Astrocyte (in vitro differentiated cells and primary cell): ENCODE data around the gene ZNF771. TPM values are rescaled to one million over a fixed set of nuclear protein-coding genes. Genes with fewer than 3 reads are reported as not detected.

Experiments
- DNase-seq: peaks from one replicate; pipeline ENCODE4 v3.0.0-alpha.2; 2010; ENCODE audit warnings: low read depth
- FAIRE-seq: peaks from 2 replicates; lab custom pipeline; 2011; peaks lifted over from hg19 to GRCh38; lab: Jason Lieb, UNC
- H2AFZ ChIP-seq: 2 replicates; pipeline ENCODE4 v1.6.0; 2012; ENCODE audit warnings: low read depth, low read length, inconsistent platforms
- H3K27ac ChIP-seq: 2 replicates; pipeline ENCODE4 v1.5.1; 2011; ENCODE audit warnings: low read depth, low read length, inconsistent platforms
- H3K27me3 ChIP-seq: 2 replicates; pipeline ENCODE4 v1.6.0; 2011; ENCODE audit warnings: low read length, inconsistent platforms; ENCODE audit not compliant: insufficient read depth
- H3K36me3 ChIP-seq: 2 replicates; pipeline ENCODE4 v1.5.1; 2011; ENCODE audit warnings: low read length, inconsistent platforms; ENCODE audit not compliant: insufficient read depth
- H3K4me1 ChIP-seq: 2 replicates; pipeline ENCODE4 v1.5.1; 2011; ENCODE audit warnings: low read length, inconsistent platforms; ENCODE audit not compliant: insufficient read depth
- H3K4me2 ChIP-seq: 2 replicates; pipeline ENCODE4 v1.6.0; 2012; ENCODE audit warnings: low read length, inconsistent platforms
- H3K4me3 ChIP-seq: 2 replicates; pipeline ENCODE4 v1.5.1; 2011; ENCODE audit warnings: low read depth, mild to moderate bottlenecking, low read length, inconsistent platforms; ENCODE audit not compliant: insufficient read depth
- H3K79me2 ChIP-seq: 2 replicates; pipeline ENCODE4 v1.6.0; 2012; ENCODE audit warnings: mild to moderate bottlenecking, low read length, inconsistent platforms; ENCODE audit not compliant: insufficient read depth
- H3K9ac ChIP-seq: 2 replicates; pipeline ENCODE4 v1.6.0; 2012; ENCODE audit warnings: mild to moderate bottlenecking, low read length, inconsistent platforms
- H3K9me3 ChIP-seq: 2 replicates; pipeline ENCODE4 v1.5.1; 2012; ENCODE audit warnings: low read depth, mild to moderate bottlenecking, low read length, inconsistent platforms; ENCODE audit not compliant: insufficient read depth
- H4K20me1 ChIP-seq: 2 replicates; pipeline ENCODE4 v1.6.0; 2012; ENCODE audit warnings: low read length, inconsistent platforms; ENCODE audit not compliant: insufficient read depth
- H3K27ac Mint-ChIP-seq: one replicate; pipeline ENCODE4 v1.8.0; 2021; ENCODE audit warnings: mild to moderate bottlenecking, mixed read lengths; ENCODE audit not compliant: unreplicated experiment
- H3K27me3 Mint-ChIP-seq: one replicate; pipeline ENCODE4 v1.8.0; 2021; ENCODE audit warnings: low read depth, mixed read lengths; ENCODE audit not compliant: unreplicated experiment
- H3K36me3 Mint-ChIP-seq: one replicate; pipeline ENCODE4 v1.8.0; 2021; ENCODE audit warnings: low read depth, mixed read lengths; ENCODE audit not compliant: unreplicated experiment
- H3K4me1 Mint-ChIP-seq: one replicate; pipeline ENCODE4 v1.8.0; 2021; ENCODE audit warnings: low read depth, mixed read lengths; ENCODE audit not compliant: unreplicated experiment
- H3K4me3 Mint-ChIP-seq: one replicate; pipeline ENCODE4 v1.8.0; 2021; ENCODE audit warnings: mild to moderate bottlenecking, moderate library complexity, mixed read lengths; ENCODE audit not compliant: unreplicated experiment
- H3K9me3 Mint-ChIP-seq: one replicate; pipeline ENCODE4 v1.8.0; 2021; ENCODE audit warnings: mild to moderate bottlenecking, mixed read lengths; ENCODE audit not compliant: unreplicated experiment
- CTCF ChIP-seq: IDR thresholded peaks from 2 replicates; pipeline ENCODE4 v1.5.1; 2011; ENCODE audit warnings: low read depth, mild to moderate bottlenecking, inconsistent platforms, low read length, moderate library complexity; ENCODE audit not compliant: insufficient read depth
- EZH2 ChIP-seq: IDR thresholded peaks from 2 replicates; pipeline ENCODE4 v1.6.1; 2012; ENCODE audit warnings: mild to moderate bottlenecking, low read length, inconsistent platforms; ENCODE audit not compliant: insufficient read depth
- total RNA-seq: library from RNA; stranded (reverse); gene quantifications from 2 replicates; pipeline ENCODE4 v1.2.1, GENCODE V29; 2021

ZNF771 gene
- total RNA-seq, 1 donor from 2014 or later: 13.9 TPM

GRCh38 chr16:30445408-30446202 is 38.2 kb downstream of the ZNF771 start, which contains the start of gene SEPHS2:
Gene SEPHS2, minus strand, starts transcription at chr16:30445874. Its CDS starts 147 bp downstream, at chr16:30445727.
- no peaks in the 10 kb centered on the region for H4K20me1 ChIP-seq
- no peak for FAIRE-seq
- TF ChIP-seq CTCF (peak; percentile 10), EZH2 (no peak)

GRCh38 chr16:30446203-30446595 is 38.8 kb downstream of the ZNF771 start:
- Histone ChIP-seq H3K27ac (no peak overlapping the region), H3K4me2 (peak overlapping the region; percentile 94), H3K4me3 (peak overlapping the region; percentile 66), H3K9me3 (no peaks in the 10 kb centered on the region), H3K9ac (peak overlapping the region; percentile 91), H3K27me3 (no peaks in the 10 kb centered on the region), H3K4me1 (peaks cover 12% of the 10 kb centered on the region), H3K36me3 (no peaks in the 10 kb centered on the region), H2AFZ (peak overlapping the region; percentile 80), H3K79me2 (peaks cover 15% of the 10 kb centered on the region), H4K20me1 (no peaks in the 10 kb centered on the region)
- Mint-ChIP-seq H3K9me3 (peaks cover 7% of the 10 kb centered on the region), H3K36me3 (peaks cover 16% of the 10 kb centered on the region), H3K27ac (peak overlapping the region; percentile 7), H3K27me3 (no peaks in the 10 kb centered on the region), H3K4me3 (peak overlapping the region; percentile 89), H3K4me1 (peaks cover 14% of the 10 kb centered on the region)
- DNase-seq (no peak), FAIRE-seq (no peak)
- TF ChIP-seq EZH2: no peak
- no peak for TF ChIP-seq CTCF

More at GRCh38 chr16:30445408-30446202, 38.2 kb downstream of the ZNF771 start, which contains the start of gene SEPHS2:
- peak; percentile 96 for DNase-seq
- Histone ChIP-seq H2AFZ (peak within 1 kb of the TSS; percentile 80), H3K27ac (peak within 1 kb of the TSS; percentile 89), H3K4me2 (peak within 1 kb of the TSS; percentile 94), H3K4me3 (peak within 1 kb of the TSS; percentile 66), H3K27me3 (no peaks in the 10 kb centered on the region), H3K36me3 (no peaks in the 10 kb centered on the region), H3K9ac (peak within 1 kb of the TSS; percentile 91), H3K9me3 (no peaks in the 10 kb centered on the region), H3K79me2 (peaks cover 15% of the 10 kb centered on the region), H3K4me1 (peaks cover 12% of the 10 kb centered on the region)
- Mint-ChIP-seq H3K36me3 (peaks cover 16% of the 10 kb centered on the region), H3K27ac (peak within 1 kb of the TSS; percentile 63), H3K4me3 (peak within 1 kb of the TSS; percentile 90), H3K9me3 (peaks cover 7% of the 10 kb centered on the region), H3K27me3 (no peaks in the 10 kb centered on the region), H3K4me1 (peaks cover 14% of the 10 kb centered on the region)
